Suprapubic skin (tissue), 4 donors: ENCODE measurements around the gene GSG1L. TPM values are rescaled to one million over a fixed set of nuclear protein-coding genes. Genes with fewer than 3 reads are reported as not detected.

Source experiments
- DNase-seq, 2 donors: peaks; one replicate each; pipeline ENCODE4 v3.0.0-alpha.2; 2019; ENCODE audit warnings: low spot score in 2 of 2
- H3K27ac ChIP-seq: fragments of 200-600 bp; sonication (generic); one replicate; pipeline ENCODE4 v1.5.1; 2019
- H3K27me3 ChIP-seq: fragments of 200-600 bp; sonication (generic); one replicate; pipeline ENCODE4 v1.5.1; 2019
- H3K36me3 ChIP-seq: fragments of 200-600 bp; sonication (generic); one replicate; pipeline ENCODE4 v1.5.1; 2019
- H3K4me1 ChIP-seq: fragments of 200-600 bp; sonication (generic); one replicate; pipeline ENCODE4 v1.5.1; 2019
- H3K4me3 ChIP-seq: fragments of 200-600 bp; sonication (generic); one replicate; pipeline ENCODE4 v1.5.1; 2019; ENCODE audit warnings: mild to moderate bottlenecking
- H3K9me3 ChIP-seq: fragments of 200-600 bp; sonication (generic); one replicate; pipeline ENCODE4 v1.5.1; 2019
- CTCF ChIP-seq, 2 donors: fragments of 200-600 bp in 1 of 2; fragments of 450-650 bp in 1 of 2; sonication (generic) in 1 of 2; IDR thresholded peaks; one replicate each; pipeline ENCODE4 v1.5.1; 2016 to 2019; ENCODE audit warnings: antibody characterized with exemption in 2 of 2, mild to moderate bottlenecking in 1 of 2, moderate library complexity in 1 of 2
- EP300 ChIP-seq: sonication (generic); formaldehyde crosslinking; IDR thresholded peaks from one replicate; pipeline ENCODE4 v1.6.1; 2017; ENCODE audit warnings: antibody characterized with exemption
- POLR2A ChIP-seq, 2 donors: fragments of 450-650 bp; IDR thresholded peaks; one replicate each; pipeline ENCODE4 v1.6.1; 2017; ENCODE audit warnings: antibody characterized with exemption in 2 of 2, mild to moderate bottlenecking in 2 of 2, moderate library complexity in 2 of 2
- POLR2AphosphoS5 ChIP-seq, 3 donors: sonication (generic); formaldehyde crosslinking; IDR thresholded peaks; one replicate each; pipeline ENCODE4 v1.6.1; 2017; ENCODE audit warnings: antibody characterized with exemption in 3 of 3
- WGBS: methylation state at CpG from one replicate; pipeline ENCODE4 v1.1.5; 2018; 5-methylcytosine and 5-hydroxymethylcytosine counted together
- total RNA-seq, 4 donors: library from RNA; depleted of rRNA; stranded (reverse); fragments of >200 nt; gene quantifications; one replicate each; pipeline ENCODE4 v1.1.0, GENCODE V29; 2016

The GSG1L gene
- total RNA-seq, 4 donors from 2014 or later, result 0.64 to 1.7 TPM; not detected in 2

DNA sequence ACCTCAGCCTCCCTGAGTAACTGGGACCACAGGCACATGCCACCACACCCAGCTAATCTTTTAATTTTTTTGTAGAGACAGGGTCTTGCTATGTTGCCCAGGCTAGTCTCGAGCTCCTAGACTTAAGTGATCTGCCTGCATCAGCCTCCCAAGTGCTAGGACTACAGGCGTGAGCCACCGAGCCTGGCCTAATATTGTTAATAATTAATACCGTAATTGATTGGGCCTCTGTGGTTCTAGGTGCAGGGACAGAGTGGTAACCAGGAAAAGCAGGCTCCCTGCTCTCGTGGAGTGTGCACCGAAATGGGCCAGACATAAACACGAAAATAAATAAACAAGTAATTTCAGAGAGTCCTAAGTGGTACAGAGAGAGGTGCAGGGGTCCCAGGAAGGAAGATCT, 241.0 kb downstream of the GSG1L start:
- no peaks in the 10 kb centered on the region for H3K36me3 ChIP-seq
- H3K4me3 ChIP-seq, result no peak overlapping the region
- no peak overlapping the region for H3K27ac ChIP-seq
- DNase-seq, result peak in 1 of 2 donors; percentile 63
- H3K9me3 ChIP-seq, result no peaks in the 10 kb centered on the region
- 79% methylated on average over 6 of the region's 7 CpGs for WGBS
- no peaks in the 10 kb centered on the region for H3K4me1 ChIP-seq
- TF ChIP-seq POLR2A (IDR thresholded peaks at IDR 0.05) (no peak), EP300 (no peak)
- H3K27me3 ChIP-seq, result no peaks in the 10 kb centered on the region

DNA sequence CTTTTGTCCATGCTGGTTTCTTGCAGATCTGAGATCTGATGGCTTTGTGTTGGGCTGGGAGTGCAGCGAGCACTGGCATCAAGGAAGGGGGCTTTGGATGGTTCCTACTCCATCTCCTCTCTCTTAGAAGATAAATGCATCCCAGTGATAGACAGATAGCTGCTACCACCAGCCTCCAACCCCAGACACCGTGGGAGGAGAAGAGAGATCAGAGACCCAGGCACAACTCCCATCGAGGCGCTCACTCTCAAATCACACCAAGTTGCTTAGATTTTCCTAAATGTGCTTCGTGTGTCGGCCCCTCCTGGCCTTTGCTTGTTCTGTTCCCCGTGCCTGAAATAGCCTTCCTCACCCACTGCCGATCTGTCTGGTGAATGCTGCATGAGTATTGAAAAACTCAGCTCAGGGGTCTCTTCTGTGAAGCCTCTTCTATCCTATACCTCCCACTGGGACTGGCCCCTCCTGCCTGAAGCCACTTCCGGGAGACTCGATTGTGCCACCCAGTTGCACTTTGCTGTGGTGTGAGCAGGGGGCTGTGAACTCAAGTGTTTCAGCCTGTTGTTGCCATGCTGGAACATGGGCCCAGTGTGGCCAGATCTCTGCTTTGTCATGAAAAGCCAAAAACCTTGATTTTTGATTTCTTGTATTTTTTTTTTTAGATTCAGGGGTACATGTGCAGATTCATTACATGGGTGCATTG, 242.7 kb downstream of the GSG1L start:
- Histone ChIP-seq H3K4me3 (no peak overlapping the region), H3K27ac (no peak overlapping the region), H3K9me3 (no peaks in the 10 kb centered on the region), H3K36me3 (no peaks in the 10 kb centered on the region), H3K4me1 (no peaks in the 10 kb centered on the region), H3K27me3 (peaks cover 8% of the 10 kb centered on the region)
- peak; percentile 39 to 52 for DNase-seq
- TF ChIP-seq POLR2A (IDR thresholded peaks at IDR 0.05) (no peak), POLR2AphosphoS5 (IDR thresholded peaks at IDR 0.05) (no peak), CTCF (IDR thresholded peaks at IDR 0.05) (no peak)
- WGBS, result 81% methylated on average over 10 of the region's 10 CpGs

DNA sequence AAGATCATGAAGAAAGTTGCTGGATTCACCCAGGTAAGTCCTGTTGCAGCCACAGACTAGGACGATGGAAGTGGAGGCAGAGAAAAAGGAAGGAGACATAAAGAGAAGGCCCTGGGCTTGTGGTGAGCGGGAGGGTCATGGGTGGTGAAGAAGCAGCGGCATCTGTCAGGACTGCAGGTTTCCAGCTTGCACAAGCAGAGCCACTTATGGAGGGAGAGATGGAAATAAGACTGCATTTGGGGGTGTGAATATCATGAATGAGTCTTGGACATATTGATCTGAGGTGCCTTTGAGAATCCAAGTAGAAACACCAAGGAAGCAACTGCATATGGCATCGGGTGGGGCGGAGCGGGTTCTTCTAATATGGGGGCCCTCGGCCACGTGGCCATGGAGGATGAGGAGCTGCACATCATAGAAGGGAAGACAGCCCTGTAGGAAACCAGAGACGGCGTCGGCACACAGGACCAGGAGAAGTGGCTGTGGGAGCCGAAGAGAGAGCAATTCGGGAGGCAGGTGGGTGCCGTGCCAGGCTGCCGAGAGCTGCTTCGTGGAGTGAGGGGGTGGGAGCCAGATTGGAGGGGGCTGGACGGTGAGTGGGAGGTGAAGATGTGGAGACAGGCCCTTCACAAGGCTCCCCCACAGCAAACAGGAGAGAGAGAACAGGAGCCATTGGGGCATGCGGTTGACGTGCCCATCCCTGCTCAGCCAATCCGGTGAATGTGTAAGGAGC, 243.5 kb downstream of the GSG1L start:
- WGBS, result 82% methylated on average over 20 of the region's 20 CpGs

GRCh38 chr16:27819356-27819755, 244.2 kb downstream of the GSG1L start:
- H3K4me1 ChIP-seq, result no peaks in the 10 kb centered on the region
- no peak overlapping the region for H3K4me3 ChIP-seq
- no peak for TF ChIP-seq POLR2AphosphoS5 (IDR thresholded peaks at IDR 0.05)
- no peak for TF ChIP-seq POLR2A (IDR thresholded peaks at IDR 0.05)
- no peak for TF ChIP-seq CTCF (IDR thresholded peaks at IDR 0.05)
- TF ChIP-seq EP300, result no peak
- 84% methylated on average over 13 of the region's 13 CpGs for WGBS
- H3K27me3 ChIP-seq, result peaks cover 11% of the 10 kb centered on the region
- no peaks in the 10 kb centered on the region for H3K9me3 ChIP-seq
- DNase-seq, result peak; percentile 34 to 65
- no peak overlapping the region for H3K27ac ChIP-seq
- H3K36me3 ChIP-seq, result no peaks in the 10 kb centered on the region

More for the DNA sequence above, 243.5 kb downstream of the GSG1L start:
- no peak for TF ChIP-seq CTCF (IDR thresholded peaks at IDR 0.05)
- no peak for TF ChIP-seq POLR2AphosphoS5 (IDR thresholded peaks at IDR 0.05)
- no peak for TF ChIP-seq POLR2A (IDR thresholded peaks at IDR 0.05)
- no peak for TF ChIP-seq EP300
- DNase-seq, result peak; percentile 40 to 73
- Histone ChIP-seq H3K9me3 (no peaks in the 10 kb centered on the region), H3K4me3 (no peak overlapping the region), H3K27me3 (peaks cover 11% of the 10 kb centered on the region), H3K36me3 (no peaks in the 10 kb centered on the region), H3K27ac (no peak overlapping the region), H3K4me1 (no peaks in the 10 kb centered on the region)

- no peaks in the 10 kb centered on the region for H3K9me3 ChIP-seq
- no peak overlapping the region for H3K4me3 ChIP-seq
- WGBS, result 61% methylated on average over 13 of the region's 13 CpGs
- H3K4me1 ChIP-seq, result no peaks in the 10 kb centered on the region
- no peak overlapping the region for H3K27ac ChIP-seq
- TF ChIP-seq EP300 (no peak), CTCF (IDR thresholded peaks at IDR 0.05) (no peak), POLR2AphosphoS5 (IDR thresholded peaks at IDR 0.05) (no peak), POLR2A (IDR thresholded peaks at IDR 0.05) (no peak)
- peaks cover 17% of the 10 kb centered on the region for H3K27me3 ChIP-seq
- no peaks in the 10 kb centered on the region for H3K36me3 ChIP-seq
- DNase-seq, result no peak
These were observed 245.3 kb downstream of the GSG1L start for GRCh38 chr16:27818246-27818645.
